Thyroid gland (tissue), 4 donors: ENCODE results near the gene PTPRN2. TPM values are rescaled to one million over a fixed set of nuclear protein-coding genes. Genes with fewer than 3 reads are reported as not detected.

Experiments
- DNase-seq, 2 donors: peaks; one replicate each; pipeline ENCODE4 v3.0.0-alpha.2; 2019
- H3K27ac ChIP-seq, 3 donors: fragments of 200-600 bp; sonication (generic); 1 replicate in 2 of 3; 2 replicates in 1 of 3; pipeline ENCODE4 v1.5.1; 2016 to 2019; ENCODE audit warnings: mild to moderate bottlenecking in 1 of 3, moderate library complexity in 1 of 3
- H3K27me3 ChIP-seq: fragments of 200-600 bp; sonication (generic); one replicate; pipeline ENCODE4 v1.5.1; 2019
- H3K36me3 ChIP-seq, 2 donors: fragments of 200-600 bp; sonication (generic); one replicate each; pipeline ENCODE4 v1.5.1; 2016 to 2019
- H3K4me1 ChIP-seq, 2 donors: fragments of 200-600 bp; sonication (generic); one replicate each; pipeline ENCODE4 v1.5.1; 2017 to 2019
- H3K4me3 ChIP-seq, 3 donors: fragments of 200-600 bp; sonication (generic); replicated peaks in 1 of 3; 1 replicate in 2 of 3; 2 replicates in 1 of 3; pipeline ENCODE4 v1.5.1; 2016; ENCODE audit warnings: mild to moderate bottlenecking in 1 of 3
- H3K9me3 ChIP-seq: fragments of 200-600 bp; sonication (generic); one replicate; pipeline ENCODE4 v1.5.1; 2017
- CTCF ChIP-seq, 6 experiments: fragments of 200-600 bp in 3 of 6; fragments of 450-650 bp in 3 of 6; sonication (generic) in 3 of 6; IDR thresholded peaks; one replicate each; pipeline ENCODE4 v1.5.1; 2016 to 2019; ENCODE audit warnings: antibody characterized with exemption in 6 of 6, mild to moderate bottlenecking in 2 of 6, inconsistent platforms in 1 of 6, moderate library complexity in 1 of 6
- POLR2A ChIP-seq, 2 donors: fragments of 450-650 bp; IDR thresholded peaks; one replicate each; pipeline ENCODE4 v1.6.1; 2017; ENCODE audit warnings: antibody characterized with exemption in 2 of 2, mild to moderate bottlenecking in 2 of 2, moderate library complexity in 1 of 2
- WGBS, 2 donors: methylation state at CpG; one replicate each; pipeline ENCODE4 v1.1.5; 2017; 5-methylcytosine and 5-hydroxymethylcytosine counted together
- intact Hi-C: fragments of 100-400 bp; cut with DNase I; formaldehyde crosslinking; loops from one replicate; pipeline ENCODE4 v1.15.1; 2023
- total RNA-seq, 4 donors: library from RNA; depleted of rRNA; stranded (reverse); fragments of >200 nt; gene quantifications; one replicate each; pipeline ENCODE4 v1.2.3, GENCODE V29; 2016

The PTPRN2 gene
- total RNA-seq, 4 donors from 2014 or later = 4.2 to 9.9 (median 7.7) TPM

GRCh38 chr7:158133057-158133456 is 454.6 kb downstream of the PTPRN2 start:
- H3K4me1 ChIP-seq = no peaks in the 10 kb centered on the region
- intact Hi-C loops = no loop called here
- H3K27ac ChIP-seq = no peak overlapping the region
- no peak for DNase-seq
- no peaks in the 10 kb centered on the region for H3K9me3 ChIP-seq
- 90 to 92% methylated on average over 10 to 21 of the region's 21 CpGs for WGBS, 2 donors
- no peaks in the 10 kb centered on the region for H3K27me3 ChIP-seq
- TF ChIP-seq CTCF (IDR thresholded peaks at IDR 0.05) (no peak), POLR2A (IDR thresholded peaks at IDR 0.05) (no peak)
- H3K4me3 ChIP-seq = no peak overlapping the region
- H3K36me3 ChIP-seq = no peaks in the 10 kb centered on the region

- H3K36me3 ChIP-seq = no peaks in the 10 kb centered on the region
- H3K27ac ChIP-seq = no peak overlapping the region
- intact Hi-C loops = no loop called here
- H3K4me3 ChIP-seq = no peak overlapping the region
- no peak for DNase-seq
- H3K4me1 ChIP-seq = no peaks in the 10 kb centered on the region
- 87 to 89% methylated on average over 10 of the region's 10 CpGs for WGBS, 2 donors
- no peak for TF ChIP-seq CTCF (IDR thresholded peaks at IDR 0.05)
- no peak for TF ChIP-seq POLR2A (IDR thresholded peaks at IDR 0.05)
- H3K27me3 ChIP-seq = no peaks in the 10 kb centered on the region
- no peaks in the 10 kb centered on the region for H3K9me3 ChIP-seq
Observed at GRCh38 chr7:158130023-158130409, 457.6 kb downstream of the PTPRN2 start.

GRCh38 chr7:158129037-158130022 is 458.3 kb downstream of the PTPRN2 start:
- Histone ChIP-seq H3K4me1 (no peaks in the 10 kb centered on the region), H3K36me3 (no peaks in the 10 kb centered on the region), H3K27me3 (no peaks in the 10 kb centered on the region), H3K4me3 (no peak overlapping the region), H3K27ac (no peak overlapping the region), H3K9me3 (no peaks in the 10 kb centered on the region)
- no peak for DNase-seq
- TF ChIP-seq POLR2A (IDR thresholded peaks at IDR 0.05) = no peak
- TF ChIP-seq CTCF (IDR thresholded peaks at IDR 0.05) = no peak
- 80 to 85% methylated on average over 12 of the region's 12 CpGs for WGBS, 2 donors
- intact Hi-C loops = no loop called here

GRCh38 chr7:158128572-158128971 is 459.1 kb downstream of the PTPRN2 start:
- Histone ChIP-seq H3K36me3 (no peaks in the 10 kb centered on the region), H3K9me3 (no peaks in the 10 kb centered on the region), H3K4me1 (no peaks in the 10 kb centered on the region), H3K27me3 (no peaks in the 10 kb centered on the region), H3K4me3 (no peak overlapping the region), H3K27ac (no peak overlapping the region)
- no peak for TF ChIP-seq CTCF (IDR thresholded peaks at IDR 0.05)
- TF ChIP-seq POLR2A (IDR thresholded peaks at IDR 0.05) = no peak
- intact Hi-C loops = no loop called here
- 68 to 78% methylated on average over 6 to 9 of the region's 9 CpGs for WGBS, 2 donors
- no peak for DNase-seq

GRCh38 chr7:158127241-158127640 is 460.4 kb downstream of the PTPRN2 start:
- Histone ChIP-seq H3K4me1 (no peaks in the 10 kb centered on the region), H3K4me3 (no peak overlapping the region), H3K36me3 (no peaks in the 10 kb centered on the region), H3K27me3 (no peaks in the 10 kb centered on the region), H3K9me3 (no peaks in the 10 kb centered on the region), H3K27ac (no peak overlapping the region)
- intact Hi-C loops = no loop called here
- WGBS, 2 donors = 89 to 93% methylated on average over 15 of the region's 15 CpGs
- TF ChIP-seq CTCF (IDR thresholded peaks at IDR 0.05) (no peak), POLR2A (IDR thresholded peaks at IDR 0.05) (no peak)
- DNase-seq = no peak
